ENCODE measurements around the gene CD55.

CD55 gene

GRCh38 chr1:207361889-207362288 lies 40.4 kb downstream of the CD55 start:
- no peak for DNase-seq (ENCODE audit: low read depth, low spot score)

- no peak for DNase-seq (ENCODE audit: low read depth, low spot score)
Observed at GRCh38 chr1:207362962-207363860, 41.7 kb downstream of the CD55 start.

- no peak for DNase-seq (ENCODE audit: low read depth, low spot score)
Observed at GRCh38 chr1:207363871-207364270, 42.4 kb downstream of the CD55 start.

GRCh38 chr1:207364614-207365013 lies 43.1 kb downstream of the CD55 start:
- DNase-seq (ENCODE audit: low read depth, low spot score) = no peak

- DNase-seq (ENCODE audit: low read depth, low spot score) = no peak
Observed at GRCh38 chr1:207365063-207365462, 43.6 kb downstream of the CD55 start.

- DNase-seq (ENCODE audit: low read depth, low spot score) = no peak
Observed at GRCh38 chr1:207366022-207366421, 44.5 kb downstream of the CD55 start.

GRCh38 chr1:207388721-207389120 lies 67.2 kb downstream of the CD55 start:
- DNase-seq (ENCODE audit: low read depth, low spot score) = no peak

GRCh38 chr1:207389728-207390464 lies 68.4 kb downstream of the CD55 start:
- no peak for DNase-seq (ENCODE audit: low read depth, low spot score)

- DNase-seq (ENCODE audit: low read depth, low spot score) = peak; percentile 33
Observed at GRCh38 chr1:207393610-207394009, 72.1 kb downstream of the CD55 start.

- no peak for DNase-seq (ENCODE audit: low read depth, low spot score)
Observed at GRCh38 chr1:207396168-207396746, 74.8 kb downstream of the CD55 start.

- no peak for DNase-seq (ENCODE audit: low read depth, low spot score)
Observed at GRCh38 chr1:207397525-207397926, 76.0 kb downstream of the CD55 start.

- no peak for DNase-seq (ENCODE audit: low read depth, low spot score)
Observed at GRCh38 chr1:207398986-207399385, 77.5 kb downstream of the CD55 start.

- no peak for DNase-seq (ENCODE audit: low read depth, low spot score)
Observed at GRCh38 chr1:207401578-207401977, 80.1 kb downstream of the CD55 start.

- no peak for DNase-seq (ENCODE audit: low read depth, low spot score)
Observed at GRCh38 chr1:207402744-207403143, 81.3 kb downstream of the CD55 start.

GRCh38 chr1:207404849-207405525 lies 83.5 kb downstream of the CD55 start:
- DNase-seq (ENCODE audit: low read depth, low spot score) = peak; percentile 46

GRCh38 chr1:207405814-207406213 lies 84.3 kb downstream of the CD55 start:
- no peak for DNase-seq (ENCODE audit: low read depth, low spot score)

GRCh38 chr1:207407655-207408260 lies 86.3 kb downstream of the CD55 start:
- no peak for DNase-seq (ENCODE audit: low read depth, low spot score)

Data from smooth muscle cell of the brain vasculature (primary cell).